ENCODE data around the gene CHST11. TPM values are rescaled to one million over a fixed set of nuclear protein-coding genes. Genes with fewer than 3 reads are reported as not detected.

CHST11 gene
- total RNA-seq, 5 donors from 2014 or later (not counting 1 experiment from before 2014, with no cell fraction given), result 49.8 to 78.3 (median 63.7) TPM

GRCh38 chr12:104581005-104581570 is 124.3 kb downstream of the CHST11 start:
- H3K9me3 ChIP-seq, result no peaks in the 10 kb centered on the region
- no peak for ATAC-seq (replicated peaks in 1 of 4)
- no CpG with 5 or more reads among the region's 2 CpGs for WGBS (ENCODE audit: insufficient coverage)
- Mint-ChIP-seq H3K27me3 (no peaks in the 10 kb centered on the region), H3K27ac (peak overlapping the region; percentile 50 to 77), H3K36me3 (peaks cover 8% of the 10 kb centered on the region), H3K4me1 (peaks cover 76 to 93% (median 91%) of the 10 kb centered on the region in 3 donors), H3K9me3 (no peaks in the 10 kb centered on the region), H3K4me3 (no peak overlapping the region)
- DNase-seq, result no peak
- H3K27ac ChIP-seq (ENCODE audit: low read length), result no peak overlapping the region
- no peak overlapping the region for H3K4me3 ChIP-seq (ENCODE audit: control insufficient read depth in 1 of 2, extremely low read depth in 1 of 2, low read length in 1 of 2)
- H3K4me1 ChIP-seq (ENCODE audit: control insufficient read depth in 1 of 2, extremely low read depth in 1 of 2, insufficient read depth in 2 of 2, low read length in 2 of 2), result peaks cover 0 to 31% of the 10 kb centered on the region in 2 experiments
- H3K36me3 ChIP-seq (ENCODE audit: control insufficient read depth in 2 of 2, extremely low read depth in 1 of 2, insufficient read depth in 1 of 2, low read length in 1 of 2), result no peaks in the 10 kb centered on the region
- ChIA-PET CTCF (no interaction called here), POLR2A (no interaction called here)
- H3K27me3 ChIP-seq (replicated peaks in 1 of 2; ENCODE audit: control insufficient read depth in 2 of 2, extremely low read depth in 1 of 2, insufficient read depth in 2 of 2, low read length in 1 of 2), result no peaks in the 10 kb centered on the region

- no peaks in the 10 kb centered on the region for H3K9me3 ChIP-seq
- H3K27me3 ChIP-seq (replicated peaks in 1 of 2; ENCODE audit: control insufficient read depth in 2 of 2, extremely low read depth in 1 of 2, insufficient read depth in 2 of 2, low read length in 1 of 2), result no peaks in the 10 kb centered on the region
- H3K4me1 ChIP-seq (ENCODE audit: control insufficient read depth in 1 of 2, extremely low read depth in 1 of 2, insufficient read depth in 2 of 2, low read length in 2 of 2), result peaks cover 0 to 20% of the 10 kb centered on the region in 2 experiments
- Mint-ChIP-seq H3K27ac (peak overlapping the region in 1 of 2 donors; percentile 54), H3K36me3 (peaks cover 6% of the 10 kb centered on the region), H3K9me3 (no peaks in the 10 kb centered on the region), H3K4me1 (peaks cover 71 to 86% (median 84%) of the 10 kb centered on the region in 3 donors), H3K4me3 (no peak overlapping the region), H3K27me3 (no peaks in the 10 kb centered on the region)
- ChIA-PET POLR2A (interaction anchor here in 1 of 2 donors (0.7 kb wide), 1 partner anchor 21 kb away, joined by 4 read pairs; no protein-coding TSS in a partner anchor), CTCF (interaction anchor here in 1 of 2 donors (1.1 kb wide), 1 partner anchor 201 kb away, joined by 3 read pairs; no protein-coding TSS in a partner anchor)
- H3K36me3 ChIP-seq (ENCODE audit: control insufficient read depth in 2 of 2, extremely low read depth in 1 of 2, insufficient read depth in 1 of 2, low read length in 1 of 2), result no peaks in the 10 kb centered on the region
- DNase-seq (peak in 2 of 35 experiments; percentile 15 to 18), ATAC-seq (replicated peaks in 1 of 4) (peak in 2 of 4 experiments; percentile 42 to 48)
- H3K27ac ChIP-seq (ENCODE audit: low read length), result no peak overlapping the region
- no peak overlapping the region for H3K4me3 ChIP-seq (ENCODE audit: control insufficient read depth in 1 of 2, extremely low read depth in 1 of 2, low read length in 1 of 2)
- WGBS (ENCODE audit: insufficient coverage), result 80% methylated on average over 1 of the region's 4 CpGs
Observed at GRCh38 chr12:104582739-104583138, 126.0 kb downstream of the CHST11 start.

- DNase-seq (no peak), ATAC-seq (replicated peaks in 1 of 4) (no peak)
- H3K4me3 ChIP-seq (ENCODE audit: control insufficient read depth in 1 of 2, extremely low read depth in 1 of 2, low read length in 1 of 2), result no peak overlapping the region
- Mint-ChIP-seq H3K36me3 (peaks cover 10% of the 10 kb centered on the region), H3K27ac (peak overlapping the region in 1 of 2 donors; percentile 61), H3K27me3 (no peaks in the 10 kb centered on the region), H3K4me1 (peaks cover 68 to 84% (median 82%) of the 10 kb centered on the region in 3 donors), H3K9me3 (no peaks in the 10 kb centered on the region), H3K4me3 (no peak overlapping the region)
- peaks cover 0 to 17% of the 10 kb centered on the region in 2 experiments for H3K4me1 ChIP-seq (ENCODE audit: control insufficient read depth in 1 of 2, extremely low read depth in 1 of 2, insufficient read depth in 2 of 2, low read length in 2 of 2)
- POLR2A ChIA-PET, result interaction anchor here in 1 of 2 donors (0.7 kb wide), 1 partner anchor 21 kb away, joined by 4 read pairs; no protein-coding TSS in a partner anchor
- no peaks in the 10 kb centered on the region for H3K9me3 ChIP-seq
- 17% methylated on average over 2 of the region's 4 CpGs for WGBS (ENCODE audit: insufficient coverage)
- H3K27me3 ChIP-seq (replicated peaks in 1 of 2; ENCODE audit: control insufficient read depth in 2 of 2, extremely low read depth in 1 of 2, insufficient read depth in 2 of 2, low read length in 1 of 2), result no peaks in the 10 kb centered on the region
- no peak overlapping the region for H3K27ac ChIP-seq (ENCODE audit: low read length)
- H3K36me3 ChIP-seq (ENCODE audit: control insufficient read depth in 2 of 2, extremely low read depth in 1 of 2, insufficient read depth in 1 of 2, low read length in 1 of 2), result no peaks in the 10 kb centered on the region
- CTCF ChIA-PET, result interaction anchor here in 1 of 2 donors (1.1 kb wide), 1 partner anchor 201 kb away, joined by 3 read pairs; no protein-coding TSS in a partner anchor
Observed at GRCh38 chr12:104583301-104583700, 126.6 kb downstream of the CHST11 start.

- POLR2A ChIA-PET, result no interaction called here
- H3K27me3 ChIP-seq (replicated peaks in 1 of 2; ENCODE audit: control insufficient read depth in 2 of 2, extremely low read depth in 1 of 2, insufficient read depth in 2 of 2, low read length in 1 of 2), result no peaks in the 10 kb centered on the region
- Mint-ChIP-seq H3K36me3 (peaks cover 18% of the 10 kb centered on the region), H3K27me3 (no peaks in the 10 kb centered on the region), H3K27ac (no peak overlapping the region), H3K4me1 (peaks cover 54 to 69% (median 69%) of the 10 kb centered on the region in 3 donors), H3K4me3 (no peak overlapping the region), H3K9me3 (no peaks in the 10 kb centered on the region)
- no peaks in the 10 kb centered on the region for H3K9me3 ChIP-seq
- no peak for DNase-seq
- CTCF ChIA-PET, result no interaction called here
- 100% methylated on average over 1 of the region's 4 CpGs for WGBS (ENCODE audit: insufficient coverage)
- H3K27ac ChIP-seq (ENCODE audit: low read length), result no peak overlapping the region
- H3K4me3 ChIP-seq (ENCODE audit: control insufficient read depth in 1 of 2, extremely low read depth in 1 of 2, low read length in 1 of 2), result no peak overlapping the region
- no peaks in the 10 kb centered on the region for H3K36me3 ChIP-seq (ENCODE audit: control insufficient read depth in 2 of 2, extremely low read depth in 1 of 2, insufficient read depth in 1 of 2, low read length in 1 of 2)
- no peak for ATAC-seq (replicated peaks in 1 of 4)
- H3K4me1 ChIP-seq (ENCODE audit: control insufficient read depth in 1 of 2, extremely low read depth in 1 of 2, insufficient read depth in 2 of 2, low read length in 2 of 2), result peaks cover 0 to 12% of the 10 kb centered on the region in 2 experiments
Observed at GRCh38 chr12:104585448-104586055, 128.8 kb downstream of the CHST11 start.

GRCh38 chr12:104586351-104586919 is 129.7 kb downstream of the CHST11 start:
- H3K4me1 Mint-ChIP-seq, result peaks cover 55 to 68% (median 68%) of the 10 kb centered on the region in 3 donors

More at GRCh38 chr12:104586351-104586919, 129.7 kb downstream of the CHST11 start:
- H3K36me3 Mint-ChIP-seq, result peaks cover 24% of the 10 kb centered on the region
- no peak overlapping the region for H3K4me3 Mint-ChIP-seq
- Histone ChIP-seq H3K27me3 (replicated peaks in 1 of 2; ENCODE audit: control insufficient read depth in 2 of 2, extremely low read depth in 1 of 2, insufficient read depth in 2 of 2, low read length in 1 of 2) (no peaks in the 10 kb centered on the region), H3K9me3 (no peaks in the 10 kb centered on the region), H3K4me3 (ENCODE audit: control insufficient read depth in 1 of 2, extremely low read depth in 1 of 2, low read length in 1 of 2) (no peak overlapping the region), H3K27ac (ENCODE audit: low read length) (no peak overlapping the region), H3K4me1 (ENCODE audit: control insufficient read depth in 1 of 2, extremely low read depth in 1 of 2, insufficient read depth in 2 of 2, low read length in 2 of 2) (peaks cover 0 to 13% of the 10 kb centered on the region in 2 experiments), H3K36me3 (ENCODE audit: control insufficient read depth in 2 of 2, extremely low read depth in 1 of 2, insufficient read depth in 1 of 2, low read length in 1 of 2) (no peaks in the 10 kb centered on the region)
- no peaks in the 10 kb centered on the region for H3K27me3 Mint-ChIP-seq
- ChIA-PET POLR2A (no interaction called here), CTCF (no interaction called here)
- WGBS (ENCODE audit: insufficient coverage), result 94% methylated on average over 3 of the region's 7 CpGs
- H3K27ac Mint-ChIP-seq, result peak overlapping the region in 1 of 2 donors; percentile 16
- no peak for DNase-seq
- H3K9me3 Mint-ChIP-seq, result no peaks in the 10 kb centered on the region
- no peak for ATAC-seq (replicated peaks in 1 of 4)

All from T-cell (primary cell).